ENCODE results near the gene S1PR5.

Gene S1PR5

GRCh38 chr19:10518444-10519361, 1.5 kb upstream of the S1PR5 start:
- H2AK5ac ChIP-seq (ENCODE audit: low read depth, low read length): peak overlapping the region; percentile 82
- peaks cover 2% of the 10 kb centered on the region for H3K79me1 ChIP-seq (ENCODE audit: low read depth, low read length)
- peak overlapping the region; percentile 43 for H2BK12ac ChIP-seq (ENCODE audit: low read length)
- H3K4ac ChIP-seq (ENCODE audit: low read length): no peak overlapping the region
- peak overlapping the region; percentile 90 for H2BK15ac ChIP-seq (ENCODE audit: low read length)
- no peak overlapping the region for H4K8ac ChIP-seq (ENCODE audit: low read depth, low read length)
- H3K4me3 ChIP-seq (ENCODE audit: low read length in 2 of 2): peak overlapping the region in 1 of 2 donors; percentile 41
- H4K91ac ChIP-seq (ENCODE audit: low read depth, low read length, poor library complexity): peak overlapping the region; percentile 59
- H3K4me1 ChIP-seq (ENCODE audit: control insufficient read depth in 2 of 2, insufficient read depth in 1 of 2, low read depth in 1 of 2, low read length in 2 of 2): peaks cover 11 to 17% of the 10 kb centered on the region in 2 donors
- H2AFZ ChIP-seq (ENCODE audit: low read length): peak overlapping the region; percentile 52
- H3K9me3 ChIP-seq (replicated peaks in 1 of 2; ENCODE audit: control insufficient read depth in 2 of 2, insufficient read depth in 1 of 2, low read depth in 1 of 2, low read length in 2 of 2): no peaks in the 10 kb centered on the region
- peak overlapping the region; percentile 13 for H2BK120ac ChIP-seq (ENCODE audit: low read depth, low read length)
- no peak overlapping the region for H3K27ac ChIP-seq (replicated peaks; ENCODE audit: low read length)
- no peak for DNase-seq (ENCODE audit: low spot score)
- peak overlapping the region; percentile 22 for H3K4me2 ChIP-seq (ENCODE audit: insufficient read depth, low read length, poor library complexity, severe bottlenecking)
- WGBS, 2 donors (ENCODE audit: extremely low coverage in 2 of 2, insufficient read length in 2 of 2, insufficient replicate concordance in 1 of 2): no CpG with 5 or more reads among the region's 33 CpGs
- H3K27me3 ChIP-seq (ENCODE audit: control insufficient read depth in 3 of 3, insufficient read depth in 3 of 3, low read depth in 1 of 3, low read length in 3 of 3): peaks cover 0 to 83% (median 42%) of the 10 kb centered on the region in 3 experiments
- H3K18ac ChIP-seq (ENCODE audit: low read length): peak overlapping the region; percentile 92
- no peak overlapping the region for H3K14ac ChIP-seq (ENCODE audit: low read length)
- no peaks in the 10 kb centered on the region for H3K36me3 ChIP-seq (replicated peaks in 1 of 2; ENCODE audit: control insufficient read depth in 2 of 2, insufficient read depth in 2 of 2, low read length in 2 of 2)
- H3K23ac ChIP-seq (ENCODE audit: low read depth, low read length, poor library complexity): peak overlapping the region; percentile 87
- peak overlapping the region; percentile 78 for H3K9ac ChIP-seq (ENCODE audit: low read depth, low read length, poor library complexity)
- H2BK5ac ChIP-seq (ENCODE audit: low read length): no peak overlapping the region

GRCh38 chr19:10517760-10518443, 655 bp upstream of the S1PR5 start:
- H4K91ac ChIP-seq (ENCODE audit: low read depth, low read length, poor library complexity): peak overlapping the region; percentile 48
- no peak overlapping the region for H3K14ac ChIP-seq (ENCODE audit: low read length)
- H2AFZ ChIP-seq (ENCODE audit: low read length): peak overlapping the region; percentile 52
- peak overlapping the region; percentile 71 for H3K4me2 ChIP-seq (ENCODE audit: insufficient read depth, low read length, poor library complexity, severe bottlenecking)
- no peak overlapping the region for H3K9ac ChIP-seq (ENCODE audit: low read depth, low read length, poor library complexity)
- peak overlapping the region; percentile 68 for H2BK12ac ChIP-seq (ENCODE audit: low read length)
- H3K36me3 ChIP-seq (replicated peaks in 1 of 2; ENCODE audit: control insufficient read depth in 2 of 2, insufficient read depth in 2 of 2, low read length in 2 of 2): peaks cover 0 to 3% of the 10 kb centered on the region in 2 donors
- no CpG with 5 or more reads among the region's 27 CpGs for WGBS, 2 donors (ENCODE audit: extremely low coverage in 2 of 2, insufficient read length in 2 of 2, insufficient replicate concordance in 1 of 2)
- no peak overlapping the region for H4K8ac ChIP-seq (ENCODE audit: low read depth, low read length)
- H3K18ac ChIP-seq (ENCODE audit: low read length): peak overlapping the region; percentile 97
- no peak overlapping the region for H3K27ac ChIP-seq (replicated peaks; ENCODE audit: low read length)
- peaks cover 11 to 17% of the 10 kb centered on the region in 2 donors for H3K4me1 ChIP-seq (ENCODE audit: control insufficient read depth in 2 of 2, insufficient read depth in 1 of 2, low read depth in 1 of 2, low read length in 2 of 2)
- H2AK5ac ChIP-seq (ENCODE audit: low read depth, low read length): peak overlapping the region; percentile 91
- peak overlapping the region; percentile 99 for H2BK15ac ChIP-seq (ENCODE audit: low read length)
- DNase-seq (ENCODE audit: low spot score): no peak
- peaks cover 2% of the 10 kb centered on the region for H3K79me1 ChIP-seq (ENCODE audit: low read depth, low read length)
- no peak overlapping the region for H3K23ac ChIP-seq (ENCODE audit: low read depth, low read length, poor library complexity)
- no peak overlapping the region for H3K4ac ChIP-seq (ENCODE audit: low read length)
- peak overlapping the region; percentile 62 for H2BK5ac ChIP-seq (ENCODE audit: low read length)
- H2BK120ac ChIP-seq (ENCODE audit: low read depth, low read length): peak overlapping the region; percentile 78
- H3K27me3 ChIP-seq (ENCODE audit: control insufficient read depth in 3 of 3, insufficient read depth in 3 of 3, low read depth in 1 of 3, low read length in 3 of 3): peaks cover 0 to 85% (median 49%) of the 10 kb centered on the region in 3 experiments
- H3K4me3 ChIP-seq (ENCODE audit: low read length in 2 of 2): peak overlapping the region; percentile 23 to 87
- H3K9me3 ChIP-seq (replicated peaks in 1 of 2; ENCODE audit: control insufficient read depth in 2 of 2, insufficient read depth in 1 of 2, low read depth in 1 of 2, low read length in 2 of 2): peaks cover 0 to 3% of the 10 kb centered on the region in 2 donors

- Histone ChIP-seq H3K27ac (replicated peaks; ENCODE audit: low read length) (no peak overlapping the region), H3K9ac (ENCODE audit: low read depth, low read length, poor library complexity) (peak overlapping the region; percentile 75), H3K4me3 (ENCODE audit: low read length in 2 of 2) (peak overlapping the region; percentile 13 to 87), H3K36me3 (replicated peaks in 1 of 2; ENCODE audit: control insufficient read depth in 2 of 2, insufficient read depth in 2 of 2, low read length in 2 of 2) (peaks cover 0 to 3% of the 10 kb centered on the region in 2 donors), H2BK5ac (ENCODE audit: low read length) (peak overlapping the region; percentile 71), H3K9me3 (replicated peaks in 1 of 2; ENCODE audit: control insufficient read depth in 2 of 2, insufficient read depth in 1 of 2, low read depth in 1 of 2, low read length in 2 of 2) (peaks cover 0 to 3% of the 10 kb centered on the region in 2 donors), H2AK5ac (ENCODE audit: low read depth, low read length) (peak overlapping the region; percentile 91), H4K91ac (ENCODE audit: low read depth, low read length, poor library complexity) (no peak overlapping the region), H2BK12ac (ENCODE audit: low read length) (peak overlapping the region; percentile 63), H3K4me1 (ENCODE audit: control insufficient read depth in 2 of 2, insufficient read depth in 1 of 2, low read depth in 1 of 2, low read length in 2 of 2) (peaks cover 11 to 17% of the 10 kb centered on the region in 2 donors), H3K14ac (ENCODE audit: low read length) (peak overlapping the region; percentile 32), H4K8ac (ENCODE audit: low read depth, low read length) (no peak overlapping the region), H3K79me1 (ENCODE audit: low read depth, low read length) (peaks cover 2% of the 10 kb centered on the region), H2BK120ac (ENCODE audit: low read depth, low read length) (peak overlapping the region; percentile 78), H3K18ac (ENCODE audit: low read length) (peak overlapping the region; percentile 97), H2BK15ac (ENCODE audit: low read length) (peak overlapping the region; percentile 99), H3K4me2 (ENCODE audit: insufficient read depth, low read length, poor library complexity, severe bottlenecking) (peak overlapping the region; percentile 71), H3K4ac (ENCODE audit: low read length) (no peak overlapping the region), H3K23ac (ENCODE audit: low read depth, low read length, poor library complexity) (peak overlapping the region; percentile 5), H3K27me3 (ENCODE audit: control insufficient read depth in 3 of 3, insufficient read depth in 3 of 3, low read depth in 1 of 3, low read length in 3 of 3) (peaks cover 0 to 94% (median 50%) of the 10 kb centered on the region in 3 experiments), H2AFZ (ENCODE audit: low read length) (peak overlapping the region; percentile 52)
- no peak for DNase-seq (ENCODE audit: low spot score)
- no CpG with 5 or more reads among the region's 10 CpGs for WGBS, 2 donors (ENCODE audit: extremely low coverage in 2 of 2, insufficient read length in 2 of 2, insufficient replicate concordance in 1 of 2)
Observed at GRCh38 chr19:10516671-10517286, 468 bp downstream of the S1PR5 start.
